HG03378 (cell line): ENCODE data around the gene FBXL20.
"Not testable (repeated sequence)": the region's sequence is repeated elsewhere in the genome, so short reads cannot be mapped to it uniquely, and the experiment has no call there.

Source experiments
- ATAC-seq: cut with Tn5 transposase; IDR thresholded peaks from one replicate; pipeline ENCODE4 v1.9.1; 2021; ENCODE audit warnings: mild to moderate bottlenecking, moderate library complexity; ENCODE audit not compliant: unreplicated experiment

The FBXL20 gene

DNA sequence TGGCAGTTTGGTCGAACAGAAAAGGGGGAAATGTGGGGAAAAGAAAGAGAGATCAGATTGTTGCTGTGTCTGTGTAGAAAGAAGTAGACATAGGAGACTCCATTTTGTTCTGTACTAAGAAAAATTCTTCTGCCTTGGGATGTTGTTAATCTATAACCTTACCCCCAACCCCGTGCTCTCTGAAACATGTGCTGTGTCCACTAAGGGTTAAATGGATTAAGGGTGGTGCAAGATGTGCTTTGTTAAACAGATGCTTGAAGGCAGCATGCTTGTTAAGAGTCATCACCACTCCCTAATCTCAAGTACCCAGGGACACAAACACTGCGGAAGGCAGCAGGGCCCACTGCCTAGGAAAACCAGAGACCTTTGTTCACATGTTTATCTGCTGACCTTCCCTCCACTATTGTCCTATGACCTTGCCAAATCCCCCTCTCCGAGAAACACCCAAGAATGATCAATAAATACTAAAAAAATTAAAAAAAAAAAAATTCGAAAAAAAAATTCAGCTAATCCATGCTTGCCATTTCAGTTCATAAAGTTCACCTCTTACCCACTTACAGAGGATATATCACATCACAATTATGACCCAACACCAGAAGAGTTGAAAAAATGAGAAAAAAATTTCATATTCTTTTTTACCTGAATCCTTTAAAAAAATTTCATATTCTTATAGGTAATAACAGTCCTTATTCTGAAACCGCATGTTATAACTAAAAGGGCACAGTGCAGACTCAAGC, 67.2 kb downstream of the FBXL20 start:
- ATAC-seq = not testable (repeated sequence)

DNA sequence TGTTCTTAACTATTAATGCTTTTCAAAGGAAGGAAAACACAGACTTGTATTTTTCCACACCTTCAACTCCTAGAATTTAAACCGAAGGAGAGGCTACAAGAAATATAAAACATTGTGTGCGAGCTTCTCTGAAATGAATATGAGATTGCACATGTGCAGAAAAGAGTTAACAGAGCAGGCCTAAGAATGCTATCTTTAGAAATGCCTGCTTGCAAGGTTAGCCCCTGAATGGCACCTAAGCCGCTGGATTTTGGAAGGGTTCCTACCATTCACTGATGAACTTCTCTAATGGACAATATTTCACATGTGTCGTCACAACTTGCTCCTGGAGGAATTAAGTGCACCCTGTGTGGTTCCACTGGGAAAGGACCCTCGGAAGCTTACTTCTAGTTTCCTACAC, 69.3 kb downstream of the FBXL20 start:
- ATAC-seq = no peak

DNA sequence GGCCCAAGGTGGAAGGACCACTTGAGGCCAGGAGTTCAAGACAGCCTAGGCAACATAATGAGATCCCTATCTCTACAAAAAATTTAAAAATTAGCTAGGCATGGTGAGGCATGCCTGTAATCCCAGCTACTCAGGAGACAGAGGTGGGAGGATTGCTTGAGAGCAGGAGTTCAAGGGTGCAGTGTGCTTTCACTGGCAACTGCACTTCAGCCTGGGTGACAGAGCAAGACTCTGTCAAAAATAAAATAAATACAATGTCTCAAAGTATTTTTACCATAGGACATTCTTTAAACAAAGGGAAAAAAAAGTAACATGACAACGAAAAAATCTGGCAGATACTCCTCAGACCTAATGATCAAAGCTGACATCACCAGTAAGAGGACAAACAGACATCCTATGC, 72.6 kb downstream of the FBXL20 start:
- ATAC-seq = no peak

DNA sequence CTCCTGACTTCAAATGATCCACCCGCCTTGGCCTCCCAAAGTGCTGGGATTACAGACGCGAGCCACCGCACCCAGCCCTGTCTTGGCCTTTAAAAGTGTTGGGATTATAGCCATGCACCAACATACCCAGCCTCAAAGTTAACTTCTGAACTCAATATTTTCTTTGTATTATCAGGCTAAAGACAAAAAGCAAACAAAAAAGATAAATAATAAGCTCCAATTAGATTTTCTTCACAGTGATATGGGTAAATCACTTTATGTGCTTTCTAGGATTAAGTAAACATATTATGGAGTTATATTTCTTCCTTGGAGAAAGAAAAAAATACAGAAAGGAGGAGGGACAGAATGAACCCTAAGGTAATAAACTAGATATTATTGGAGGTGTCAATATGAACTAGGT, 74.3 kb downstream of the FBXL20 start:
- ATAC-seq = no peak

DNA sequence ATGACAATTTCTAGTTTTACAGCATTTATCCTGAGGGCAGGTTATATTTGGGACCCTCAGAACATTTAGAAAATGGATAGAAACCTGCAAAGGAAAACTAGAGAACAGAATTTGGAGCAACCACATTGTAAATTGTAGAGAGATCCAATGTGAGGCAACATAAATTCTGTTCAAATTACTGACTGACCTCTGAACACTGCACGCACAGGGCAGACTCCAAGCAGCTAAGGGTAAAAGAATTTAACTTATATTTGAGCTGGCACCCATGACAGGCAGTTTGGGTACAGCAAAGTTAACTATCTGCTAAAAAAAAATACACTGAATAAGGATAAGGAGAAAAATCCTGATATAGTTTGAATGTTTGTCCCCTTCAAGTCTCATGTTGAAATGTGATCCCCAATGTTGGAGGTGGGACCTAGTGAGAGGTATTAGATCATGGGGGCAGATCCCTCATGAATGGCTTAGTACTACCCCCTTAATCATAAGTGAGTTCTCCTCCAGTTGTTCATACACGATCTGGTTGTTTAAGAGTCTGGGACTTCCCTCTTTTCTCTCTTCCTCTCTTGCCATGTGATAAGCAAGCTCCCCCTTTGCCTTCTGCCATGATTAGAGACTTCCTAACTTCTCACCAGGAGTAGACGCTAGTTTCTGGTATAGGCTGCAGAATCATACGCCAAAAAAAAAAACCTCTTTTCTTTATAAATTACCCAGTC, 75.7 kb downstream of the FBXL20 start:
- no peak for ATAC-seq

DNA sequence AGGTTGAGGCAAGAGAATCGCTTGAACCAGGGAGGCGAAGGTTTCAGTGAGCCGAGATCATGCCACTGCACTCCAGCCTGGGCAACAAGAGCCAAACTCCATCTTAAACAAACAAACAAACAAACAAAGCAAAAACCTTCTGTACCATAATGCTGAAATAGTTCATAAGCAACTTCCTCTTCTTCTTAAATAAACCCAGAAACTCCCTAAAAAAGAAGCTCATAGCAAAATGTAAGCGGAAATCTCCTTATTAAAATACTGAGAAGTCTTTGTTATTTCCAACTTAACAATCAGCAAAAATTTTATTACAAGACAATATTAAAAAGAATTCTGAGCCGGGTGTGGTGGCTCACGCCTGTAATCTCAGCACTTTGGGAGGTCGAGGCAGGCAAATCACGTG, 82.8 kb downstream of the FBXL20 start:
- no peak for ATAC-seq

DNA sequence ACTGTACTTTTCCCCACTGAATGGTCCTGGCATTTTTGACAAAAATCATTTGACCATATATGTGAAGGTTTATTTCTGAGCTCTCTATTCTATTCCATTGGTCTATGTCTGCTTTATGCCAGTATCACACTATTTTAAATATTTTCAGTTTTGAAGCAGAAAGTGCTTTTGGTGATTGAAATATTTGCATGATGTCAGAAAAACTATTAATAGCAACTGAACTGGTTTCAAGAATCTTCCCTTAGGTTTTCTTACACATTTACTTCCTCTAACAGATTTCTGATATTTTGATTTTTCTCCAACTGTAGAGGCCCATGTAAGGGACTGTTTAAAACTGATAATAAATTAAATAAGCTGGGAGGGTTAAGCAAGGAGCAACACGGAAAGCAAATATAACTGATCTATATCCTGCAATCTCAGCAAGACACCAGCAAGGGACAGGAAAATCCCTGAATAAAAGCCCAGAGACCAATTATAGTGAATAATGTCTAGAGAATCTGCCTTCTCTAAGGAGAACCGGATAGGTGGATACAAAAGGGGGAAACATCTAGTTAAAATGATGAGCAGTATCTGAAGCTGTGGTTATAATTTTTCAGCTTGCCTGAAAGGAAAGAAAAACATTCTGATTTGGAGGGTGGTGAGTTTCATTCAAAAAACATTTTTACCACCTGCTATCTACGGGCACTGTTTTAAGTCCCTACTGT, 94.8 kb downstream of the FBXL20 start:
- no peak for ATAC-seq

DNA sequence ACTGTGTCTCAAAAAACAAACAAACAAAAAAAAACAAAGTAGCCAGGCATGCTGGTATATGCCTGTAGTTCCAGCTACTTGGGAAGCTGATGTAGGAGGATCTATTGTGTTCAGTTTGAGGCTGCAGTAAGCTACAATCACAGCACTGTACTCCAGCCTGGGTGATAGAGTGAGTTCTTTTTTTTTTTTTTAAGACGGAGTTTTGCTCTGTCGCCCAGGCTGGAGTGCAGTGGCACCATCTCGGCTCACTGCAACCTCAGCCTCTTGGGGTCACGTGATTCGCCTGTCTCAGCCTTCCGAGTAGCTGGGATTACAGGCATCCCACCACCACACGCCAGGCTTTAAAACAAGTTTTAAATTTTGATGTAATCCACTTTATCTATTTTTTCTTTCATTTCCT, 95.4 kb downstream of the FBXL20 start:
- no peak for ATAC-seq

DNA sequence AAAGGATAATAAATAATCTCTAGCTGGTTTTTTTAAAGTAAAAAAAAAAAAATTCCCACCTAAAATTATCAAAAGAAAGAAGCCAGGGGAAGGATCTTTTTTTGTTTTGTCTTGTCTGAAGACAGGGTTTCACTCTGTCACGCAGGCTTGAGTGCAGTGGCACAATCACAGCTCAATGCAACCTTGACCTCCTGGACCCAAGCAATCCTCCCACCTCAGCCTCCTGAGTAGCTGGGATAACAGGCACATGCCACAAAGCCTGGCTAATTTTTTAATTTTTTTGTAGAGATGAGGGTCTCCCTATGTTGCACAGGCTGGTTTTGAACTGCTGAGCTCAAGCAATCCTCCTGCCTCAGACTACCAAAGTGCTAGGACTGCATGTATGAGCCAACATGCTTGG, 97.2 kb downstream of the FBXL20 start:
- no peak for ATAC-seq

DNA sequence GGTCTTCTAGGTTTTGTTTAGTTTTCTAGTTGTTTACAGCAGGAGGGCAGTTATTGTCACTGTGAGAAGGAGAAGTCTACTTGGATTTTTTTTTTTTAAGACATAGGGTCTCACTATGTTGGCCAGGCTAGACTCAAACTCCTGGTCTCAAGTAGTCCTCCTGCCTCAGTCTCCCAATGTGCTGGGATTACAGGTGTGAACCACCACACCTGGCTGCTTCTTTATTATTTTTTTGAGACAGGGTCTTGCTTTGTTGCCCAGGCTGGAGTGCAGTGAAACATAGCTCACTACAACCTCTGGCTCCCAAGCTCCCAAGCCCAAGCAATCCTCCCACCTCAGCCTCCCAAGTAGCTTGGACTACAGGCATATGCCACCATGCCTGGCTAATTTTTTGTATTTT, 107.4 kb downstream of the FBXL20 start:
- no peak for ATAC-seq

DNA sequence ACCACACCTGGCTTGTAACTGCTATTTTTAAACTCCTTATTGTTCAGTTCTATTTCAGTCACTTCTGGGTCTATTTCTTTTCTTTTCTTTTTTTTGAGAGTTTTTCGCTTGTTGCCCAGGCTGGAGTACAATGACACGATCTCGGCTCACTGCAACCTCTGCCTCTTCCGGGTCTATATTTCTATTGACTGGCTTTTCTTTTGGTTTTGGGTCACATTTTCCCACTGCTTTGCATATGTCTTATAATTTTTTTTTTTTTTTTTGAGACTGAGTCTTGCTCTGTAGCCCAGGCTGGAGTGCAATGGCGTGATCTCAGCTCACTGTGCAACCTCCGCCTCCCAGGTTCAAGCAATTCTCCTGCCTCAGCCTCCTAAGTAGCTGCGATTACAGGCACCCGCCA, 108.9 kb downstream of the FBXL20 start:
- ATAC-seq = not testable (repeated sequence)

DNA sequence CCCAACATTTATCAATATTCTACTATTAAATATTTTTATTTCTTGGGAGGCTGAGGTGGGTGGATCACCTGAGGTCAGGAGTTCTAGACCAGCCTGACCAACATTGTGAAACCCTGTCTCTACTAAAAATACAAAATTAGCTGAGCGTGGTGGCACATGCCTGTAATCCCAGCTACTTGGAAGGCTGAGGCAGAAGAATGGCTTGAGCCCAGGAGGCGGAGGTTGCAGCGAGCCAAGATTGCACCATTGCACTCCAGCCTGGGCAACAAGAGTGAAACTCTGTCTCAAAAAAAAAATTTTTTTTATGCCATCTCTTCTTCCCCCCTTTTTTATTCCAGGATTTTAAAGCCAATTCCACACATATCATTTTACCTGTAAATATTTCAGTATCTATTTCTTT, 114.9 kb downstream of the FBXL20 start:
- not testable (repeated sequence) for ATAC-seq

DNA sequence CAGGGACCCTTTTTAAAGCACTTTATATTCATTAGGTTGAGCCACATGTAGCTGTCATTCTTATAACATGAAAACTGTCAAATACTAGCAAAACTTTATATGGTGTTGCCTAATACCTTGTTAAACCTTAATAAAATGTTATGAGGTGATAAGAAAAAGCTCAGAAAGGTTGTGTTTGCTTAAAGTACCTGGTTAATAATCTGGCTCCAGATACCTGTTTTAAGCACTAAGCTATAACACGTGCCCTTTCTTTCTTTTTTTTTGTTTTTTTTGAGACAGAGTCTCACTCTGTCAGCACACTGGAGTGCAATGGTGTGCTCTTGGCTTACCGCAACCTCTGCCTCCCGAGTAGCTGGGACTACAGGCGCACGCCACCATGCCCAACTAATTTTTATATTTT, 116.7 kb downstream of the FBXL20 start:
- ATAC-seq = no peak

DNA sequence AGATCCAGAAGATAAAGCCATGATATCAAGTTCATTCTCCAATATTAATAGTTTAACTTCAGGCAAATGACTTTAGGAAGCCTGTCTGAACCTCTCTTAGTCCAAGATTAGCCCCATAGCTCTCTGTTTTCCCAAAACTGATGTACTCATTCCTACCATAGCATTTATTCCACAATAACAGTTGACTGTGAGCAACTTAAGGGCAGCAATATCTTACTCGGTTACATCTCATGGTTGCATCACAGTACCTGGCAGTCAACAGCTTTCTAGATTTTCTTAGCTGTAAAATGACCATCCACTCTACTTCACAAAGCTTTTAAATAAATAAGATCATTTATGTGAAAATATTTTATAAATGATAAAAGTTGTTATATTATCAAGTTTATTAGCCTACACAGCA, 117.5 kb downstream of the FBXL20 start:
- ATAC-seq = no peak

DNA sequence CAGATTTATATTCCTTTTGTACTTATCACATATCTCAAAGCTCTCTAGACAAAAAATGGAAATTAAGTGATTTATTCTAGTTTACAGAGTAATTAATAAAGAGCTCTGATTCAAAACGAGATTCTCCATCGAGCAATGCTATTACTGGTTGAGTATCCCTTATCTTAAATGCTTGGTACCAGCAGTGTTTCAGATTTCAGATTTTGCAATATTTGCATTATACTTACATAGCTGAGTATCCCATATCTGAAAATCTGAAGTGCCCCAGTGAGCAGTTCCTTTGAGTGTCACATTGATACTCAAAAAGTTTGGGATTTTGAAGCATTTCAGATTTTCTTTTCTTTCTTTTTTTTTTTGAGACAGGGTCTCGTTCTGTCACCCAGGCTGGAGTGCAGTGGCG, 118.3 kb downstream of the FBXL20 start:
- no peak for ATAC-seq

DNA sequence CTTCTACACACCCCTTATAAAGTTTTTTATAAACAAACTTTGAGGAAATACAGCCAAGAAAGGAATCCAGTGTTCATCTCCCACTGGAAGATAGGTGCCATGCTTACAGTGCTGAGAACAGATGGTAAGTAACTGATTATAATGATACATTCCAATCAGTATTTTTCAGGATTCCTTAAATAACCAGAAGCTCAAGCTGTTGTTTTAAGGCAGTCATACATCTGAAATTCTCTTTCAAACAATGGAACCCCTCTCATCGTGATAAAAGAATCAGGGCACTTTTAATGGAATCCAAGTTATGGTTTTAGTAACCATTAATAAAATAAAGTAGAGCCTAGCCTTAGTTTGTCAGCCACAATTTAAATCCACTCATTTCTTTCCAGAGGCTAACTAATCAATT, 119.6 kb downstream of the FBXL20 start:
- no peak for ATAC-seq

DNA sequence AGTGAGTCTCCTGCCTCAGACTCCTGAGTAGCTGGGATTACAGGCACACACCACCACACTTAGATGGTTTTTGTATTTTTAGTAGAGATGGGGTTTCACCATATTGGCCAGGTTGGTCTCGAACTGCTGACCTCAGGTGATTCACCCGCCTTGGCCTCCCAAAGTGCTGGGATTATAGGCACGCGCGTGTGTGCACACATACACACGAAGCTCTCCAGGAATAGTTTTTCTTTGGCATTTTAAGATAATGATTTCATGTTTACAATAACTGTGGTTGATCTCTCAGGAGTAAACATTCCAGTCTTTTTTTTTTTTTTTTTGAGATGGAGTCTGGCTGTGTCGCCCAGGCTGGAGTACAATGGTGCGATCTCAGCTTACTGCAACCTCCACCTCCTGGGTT, 123.2 kb downstream of the FBXL20 start:
- not testable (repeated sequence) for ATAC-seq

DNA sequence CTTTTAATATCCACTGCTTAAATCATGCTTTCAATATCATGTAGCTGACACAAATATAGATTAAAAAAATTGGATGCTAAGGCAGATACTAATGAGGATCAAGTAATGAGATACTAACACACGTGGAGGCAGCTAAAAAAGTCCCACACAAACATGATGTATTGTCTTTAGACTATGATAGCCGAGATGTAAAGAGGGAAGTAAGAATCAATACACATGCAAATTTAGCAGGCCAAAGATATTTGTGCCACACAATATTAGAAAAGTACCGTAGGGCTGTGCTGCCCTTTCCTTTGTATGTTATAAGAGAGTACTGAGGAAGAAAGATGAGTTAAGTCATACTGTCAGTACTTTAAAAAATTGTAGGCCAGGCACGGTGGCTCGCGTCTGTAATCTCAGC, 124.3 kb downstream of the FBXL20 start:
- no peak for ATAC-seq

DNA sequence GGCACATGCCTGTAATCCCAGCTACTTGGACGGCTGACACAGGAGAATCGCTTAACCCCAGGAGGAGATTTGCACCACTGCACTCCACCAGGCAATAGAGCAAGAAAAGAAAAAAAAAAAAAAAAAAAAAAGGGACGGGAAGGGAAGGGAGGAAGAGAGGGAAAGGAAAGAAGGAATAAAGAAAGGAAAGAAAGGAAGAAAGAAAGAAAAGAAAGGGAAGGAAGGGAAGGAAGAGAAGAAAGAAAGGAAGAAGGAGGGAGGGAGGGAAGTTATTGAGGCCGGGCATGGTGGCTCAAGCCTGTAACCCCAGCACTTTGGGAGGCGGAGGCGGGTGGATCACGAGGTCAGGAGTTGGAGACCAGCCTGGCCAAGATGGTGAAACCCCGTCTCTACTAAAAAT, 125.3 kb downstream of the FBXL20 start:
- no peak for ATAC-seq

DNA sequence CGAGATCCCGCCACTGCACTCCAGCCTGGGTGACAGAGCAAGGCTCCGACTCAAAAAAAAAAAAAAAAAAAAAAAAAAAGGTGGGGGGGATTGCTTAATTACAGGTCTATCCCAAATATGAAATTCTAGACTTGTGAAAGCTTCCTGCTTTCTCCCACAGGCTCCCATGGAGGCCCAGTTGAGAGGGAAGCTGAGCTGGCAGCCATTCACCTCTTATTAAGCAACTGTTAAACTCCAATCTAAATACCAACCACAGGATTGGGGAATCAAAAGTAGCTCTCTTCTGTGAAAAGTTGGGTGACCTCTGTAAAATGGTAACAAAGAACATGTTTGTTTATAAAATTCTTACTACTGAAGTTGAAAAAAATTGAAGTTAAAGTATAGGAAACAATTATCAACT, 129.9 kb downstream of the FBXL20 start:
- no peak for ATAC-seq

DNA sequence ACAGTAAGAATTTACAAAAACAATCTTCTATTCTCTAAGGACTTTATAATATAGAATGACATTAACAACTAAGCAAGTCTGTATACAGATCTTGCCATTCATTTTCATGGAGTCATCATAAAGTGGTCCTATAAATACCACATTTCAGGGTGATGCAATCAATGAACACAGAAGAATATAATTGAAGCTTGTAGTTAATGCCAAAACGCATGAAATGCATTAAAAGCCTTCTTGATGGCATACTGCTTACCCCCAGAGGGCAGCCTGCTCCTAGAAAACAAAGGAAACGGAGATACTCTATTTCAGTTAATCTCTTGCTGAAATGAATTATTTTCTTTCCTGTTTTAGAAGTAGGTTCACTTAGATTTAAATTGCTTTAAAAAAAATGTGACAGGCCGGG, 130.5 kb downstream of the FBXL20 start:
- ATAC-seq = no peak

DNA sequence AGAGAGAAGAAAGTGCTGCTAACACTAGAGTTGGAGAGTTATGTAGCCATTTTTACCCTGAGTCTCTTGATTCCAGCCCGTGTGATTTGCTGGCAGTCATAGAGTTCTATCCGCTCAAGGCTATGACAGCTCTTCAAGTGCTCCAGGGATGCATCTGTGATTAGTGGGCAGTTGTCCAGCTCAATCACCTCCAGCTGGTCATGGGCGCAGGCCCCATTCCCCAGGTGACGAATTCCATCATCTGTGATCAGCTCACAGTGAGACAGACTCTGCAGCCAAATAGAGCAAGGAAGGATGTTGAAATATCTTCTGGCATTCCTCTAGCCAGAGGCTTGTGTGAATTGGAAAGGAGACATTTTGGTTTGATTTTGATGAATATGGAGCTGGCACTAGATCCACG, 137.3 kb downstream of the FBXL20 start:
- ATAC-seq = no peak
